Stimulated activated naive CD8-positive, alpha-beta T cell treated with anti-CD3 and anti-CD28 coated beads, Interleukin-15, amount 100 ng/mL, for 72 hours (primary cell): ENCODE measurements around the gene CYP27B1.

Experiments
- ATAC-seq: fragments of 150-1000 bp; cut with Tn5 transposase; 2 replicates; pipeline ENCODE4 v1.10.0; 2021; ENCODE audit warnings: mild to moderate bottlenecking, moderate library complexity
- DNase-seq, 2 donors: peaks; one replicate each; pipeline ENCODE4 v3.0.0; 2021 to 2022
- H3K27ac Mint-ChIP-seq, 2 donors: one replicate each; pipeline ENCODE4 v1.8.0; 2022; ENCODE audit warnings: mild to moderate bottlenecking in 2 of 2, mixed read lengths in 2 of 2, moderate library complexity in 2 of 2
- H3K27me3 Mint-ChIP-seq: one replicate; pipeline ENCODE4 v1.8.0; 2022; ENCODE audit warnings: mixed read lengths
- H3K4me1 Mint-ChIP-seq: one replicate; pipeline ENCODE4 v1.8.0; 2022; ENCODE audit warnings: mild to moderate bottlenecking, mixed read lengths
- H3K4me3 Mint-ChIP-seq, 2 donors: one replicate each; pipeline ENCODE4 v1.8.0; 2022; ENCODE audit warnings: mild to moderate bottlenecking in 2 of 2, mixed read lengths in 2 of 2, moderate library complexity in 1 of 2
- H3K9me3 Mint-ChIP-seq, 2 donors: one replicate each; pipeline ENCODE4 v1.8.0; 2022; ENCODE audit warnings: mixed read lengths in 2 of 2

Gene CYP27B1

GRCh38 chr12:57751788-57752667 lies 14.8 kb downstream of the CYP27B1 start, which contains the start of gene CDK4:
CDK4 (minus strand) TSS chr12:57752310; CDS start chr12:57751717, 593 bp downstream.
- peak within 1 kb of the TSS; percentile 97 to 98 for H3K27ac Mint-ChIP-seq
- peaks cover 76% of the 10 kb centered on the region for H3K4me1 Mint-ChIP-seq
- DNase-seq (peak; percentile 99 to 100), ATAC-seq (peak; percentile 82)
- no peaks in the 10 kb centered on the region for H3K27me3 Mint-ChIP-seq
- H3K9me3 Mint-ChIP-seq: no peaks in the 10 kb centered on the region
- H3K4me3 Mint-ChIP-seq: peak within 1 kb of the TSS; percentile 93 to 97

DNA sequence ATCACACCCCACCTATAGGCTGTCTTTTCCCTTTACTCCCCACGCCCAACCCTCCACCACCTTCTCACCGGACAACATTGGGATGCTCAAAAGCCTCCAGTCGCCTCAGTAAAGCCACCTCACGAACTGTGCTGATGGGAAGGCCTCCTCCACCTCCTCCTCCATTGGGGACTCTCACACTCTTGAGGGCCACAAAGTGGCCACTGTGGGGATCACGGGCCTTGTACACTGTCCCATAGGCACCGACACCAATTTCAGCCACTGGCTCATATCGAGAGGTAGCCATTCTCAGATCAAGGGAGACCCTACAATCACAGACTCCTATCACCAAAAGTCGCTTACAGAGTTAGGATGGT lies 15.5 kb downstream of the CYP27B1 start:
- Mint-ChIP-seq H3K27me3 (no peaks in the 10 kb centered on the region), H3K27ac (peak overlapping the region; percentile 97 to 98), H3K9me3 (no peaks in the 10 kb centered on the region), H3K4me1 (peaks cover 75% of the 10 kb centered on the region), H3K4me3 (peak overlapping the region; percentile 93 to 97)
- DNase-seq (no peak), ATAC-seq (no peak)

DNA sequence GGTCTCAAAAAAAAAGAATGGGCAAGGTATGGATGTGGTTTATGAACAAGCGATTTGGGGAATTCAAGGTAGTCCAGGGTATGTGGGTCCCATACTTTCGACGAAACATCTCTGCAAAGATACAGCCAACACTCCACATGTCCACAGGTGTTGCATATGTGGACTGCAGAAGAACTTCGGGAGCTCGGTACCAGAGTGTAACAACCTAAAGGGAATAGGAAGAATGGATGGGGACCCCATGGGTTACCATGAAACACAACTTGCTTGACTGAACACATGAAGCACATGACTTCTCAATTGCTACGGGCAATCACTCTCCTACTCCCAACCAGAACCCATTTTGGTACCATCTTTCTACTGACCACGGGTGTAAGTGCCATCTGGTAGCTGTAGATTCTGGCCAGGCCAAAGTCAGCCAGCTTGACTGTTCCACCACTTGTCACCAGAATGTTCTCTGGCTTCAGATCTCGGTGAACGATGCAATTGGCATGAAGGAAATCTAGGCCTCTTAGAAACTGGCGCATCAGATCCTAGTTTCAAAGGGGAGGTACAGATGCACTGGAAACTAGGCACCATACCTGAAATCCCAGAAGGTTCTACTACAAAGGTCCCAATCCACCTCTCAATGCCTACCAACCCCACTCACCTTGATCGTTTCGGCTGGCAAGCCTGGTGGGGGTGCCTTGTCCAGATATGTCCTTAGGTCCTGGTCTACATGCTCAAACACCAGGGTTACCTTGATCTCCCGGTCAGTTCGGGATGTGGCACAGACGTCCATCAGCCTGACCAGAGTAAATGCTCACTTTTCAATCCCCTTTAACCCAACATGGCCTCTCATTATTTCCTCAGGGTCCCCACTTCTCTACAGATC lies 16.1 kb downstream of the CYP27B1 start:
- Mint-ChIP-seq H3K4me3 (peak overlapping the region; percentile 93 to 97), H3K9me3 (no peaks in the 10 kb centered on the region), H3K27me3 (no peaks in the 10 kb centered on the region), H3K4me1 (peaks cover 77% of the 10 kb centered on the region), H3K27ac (peak overlapping the region; percentile 97 to 98)
- ATAC-seq (no peak), DNase-seq (no peak)

GRCh38 chr12:57749061-57749460 lies 17.8 kb downstream of the CYP27B1 start:
- Mint-ChIP-seq H3K27me3 (no peaks in the 10 kb centered on the region), H3K4me1 (peaks cover 85% of the 10 kb centered on the region), H3K9me3 (no peaks in the 10 kb centered on the region), H3K27ac (peak overlapping the region in 1 of 2 donors; percentile 31), H3K4me3 (no peak overlapping the region)
- DNase-seq (no peak), ATAC-seq (no peak)

DNA sequence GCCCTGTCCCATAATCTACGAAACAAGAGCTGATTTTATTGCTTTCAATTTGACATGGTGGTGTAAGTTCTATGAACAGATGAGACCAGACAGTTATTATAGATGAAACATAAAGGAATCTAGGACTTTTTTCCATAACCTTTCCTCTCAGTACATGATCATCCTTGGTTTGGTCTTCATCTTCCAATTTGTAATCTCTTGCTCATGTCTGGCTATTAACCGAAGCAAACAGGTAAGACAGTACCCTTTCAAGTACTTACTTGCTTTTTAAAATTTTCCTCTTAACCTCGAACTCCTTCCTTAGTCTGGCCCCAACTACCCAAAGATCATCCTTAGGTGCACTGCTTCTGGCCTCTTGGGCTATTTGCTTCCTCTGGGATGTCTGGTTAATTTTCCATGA lies 20.9 kb downstream of the CYP27B1 start:
- H3K27ac Mint-ChIP-seq: peak overlapping the region; percentile 52 to 99
- H3K4me3 Mint-ChIP-seq: peak overlapping the region; percentile 92 to 99
- peaks cover 77% of the 10 kb centered on the region for H3K4me1 Mint-ChIP-seq
- no peaks in the 10 kb centered on the region for H3K27me3 Mint-ChIP-seq
- no peak for ATAC-seq
- no peak for DNase-seq
- no peaks in the 10 kb centered on the region for H3K9me3 Mint-ChIP-seq

- H3K4me1 Mint-ChIP-seq: peaks cover 77% of the 10 kb centered on the region
- peak overlapping the region; percentile 92 to 99 for H3K4me3 Mint-ChIP-seq
- ATAC-seq (no peak), DNase-seq (no peak)
- H3K9me3 Mint-ChIP-seq: no peaks in the 10 kb centered on the region
- no peaks in the 10 kb centered on the region for H3K27me3 Mint-ChIP-seq
- peak overlapping the region; percentile 96 to 99 for H3K27ac Mint-ChIP-seq
Observed at GRCh38 chr12:57745485-57745881, 21.4 kb downstream of the CYP27B1 start.

GRCh38 chr12:57744777-57745484 lies 21.9 kb downstream of the CYP27B1 start, which contains the start of gene TSPAN31:
TSPAN31 (plus strand) TSS chr12:57745039; CDS start chr12:57745155, 116 bp downstream.
- ATAC-seq: peak; percentile 86
- H3K4me1 Mint-ChIP-seq: peaks cover 78% of the 10 kb centered on the region
- peak within 1 kb of the TSS; percentile 92 to 99 for H3K4me3 Mint-ChIP-seq
- DNase-seq: peak; percentile 91 to 94
- H3K9me3 Mint-ChIP-seq: no peaks in the 10 kb centered on the region
- peak within 1 kb of the TSS; percentile 96 to 99 for H3K27ac Mint-ChIP-seq
- no peaks in the 10 kb centered on the region for H3K27me3 Mint-ChIP-seq

- ATAC-seq (peak; percentile 72), DNase-seq (peak; percentile 72 to 84)
- Mint-ChIP-seq H3K27me3 (no peaks in the 10 kb centered on the region), H3K9me3 (no peaks in the 10 kb centered on the region), H3K27ac (peak overlapping the region; percentile 96 to 99), H3K4me1 (peaks cover 80% of the 10 kb centered on the region), H3K4me3 (peak overlapping the region; percentile 92 to 99)
Observed at GRCh38 chr12:57744194-57744776, 22.6 kb downstream of the CYP27B1 start.

DNA sequence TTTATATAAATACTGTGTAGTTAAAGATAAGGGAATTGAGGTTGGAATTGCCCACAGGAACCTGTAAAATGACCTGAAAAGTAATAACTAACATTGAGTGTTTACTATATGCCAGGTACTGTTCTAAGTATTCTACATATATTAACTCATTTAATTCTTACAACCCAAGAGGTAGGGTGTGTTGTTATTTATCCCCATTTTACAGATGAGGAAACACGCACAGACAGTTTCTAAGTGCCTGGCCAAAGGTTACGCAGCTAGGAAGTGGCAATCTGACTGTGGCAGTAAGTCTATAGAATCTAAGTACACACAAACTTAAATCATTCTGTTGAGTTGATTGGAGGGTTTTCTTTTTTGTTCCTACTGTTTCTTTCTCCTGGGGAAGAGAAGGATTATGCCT lies 23.1 kb downstream of the CYP27B1 start:
- peak overlapping the region in 1 of 2 donors; percentile 96 for H3K27ac Mint-ChIP-seq
- no peaks in the 10 kb centered on the region for H3K27me3 Mint-ChIP-seq
- H3K4me3 Mint-ChIP-seq: peak overlapping the region; percentile 92 to 99
- DNase-seq: no peak
- H3K9me3 Mint-ChIP-seq: no peaks in the 10 kb centered on the region
- no peak for ATAC-seq
- H3K4me1 Mint-ChIP-seq: peaks cover 80% of the 10 kb centered on the region

GRCh38 chr12:57741844-57742738 lies 24.8 kb downstream of the CYP27B1 start:
- H3K4me3 Mint-ChIP-seq: peak overlapping the region; percentile 83 to 87
- H3K27me3 Mint-ChIP-seq: no peaks in the 10 kb centered on the region
- ATAC-seq: peak; percentile 73
- H3K27ac Mint-ChIP-seq: peak overlapping the region; percentile 75 to 84
- H3K9me3 Mint-ChIP-seq: no peaks in the 10 kb centered on the region
- DNase-seq: peak; percentile 67 to 81
- peaks cover 69% of the 10 kb centered on the region for H3K4me1 Mint-ChIP-seq

- peaks cover 70% of the 10 kb centered on the region for H3K4me1 Mint-ChIP-seq
- H3K27me3 Mint-ChIP-seq: no peaks in the 10 kb centered on the region
- no peak for DNase-seq
- peak overlapping the region; percentile 75 to 93 for H3K27ac Mint-ChIP-seq
- H3K9me3 Mint-ChIP-seq: no peaks in the 10 kb centered on the region
- no peak for ATAC-seq
- H3K4me3 Mint-ChIP-seq: peak overlapping the region; percentile 83 to 87
Observed at GRCh38 chr12:57741413-57741789, 25.5 kb downstream of the CYP27B1 start.

GRCh38 chr12:57740656-57741412 lies 26.0 kb downstream of the CYP27B1 start:
- Mint-ChIP-seq H3K27ac (peak overlapping the region; percentile 75 to 93), H3K27me3 (no peaks in the 10 kb centered on the region), H3K9me3 (no peaks in the 10 kb centered on the region), H3K4me3 (peak overlapping the region; percentile 83 to 87), H3K4me1 (peaks cover 67% of the 10 kb centered on the region)
- ATAC-seq (peak; percentile 73), DNase-seq (peak; percentile 57 to 82)

GRCh38 chr12:57739914-57740538 lies 26.9 kb downstream of the CYP27B1 start:
- DNase-seq: no peak
- Mint-ChIP-seq H3K4me1 (peaks cover 61% of the 10 kb centered on the region), H3K27ac (peak overlapping the region; percentile 75 to 83), H3K27me3 (no peaks in the 10 kb centered on the region), H3K4me3 (peak overlapping the region; percentile 67 to 83), H3K9me3 (no peaks in the 10 kb centered on the region)
- no peak for ATAC-seq
